BE2C (cell line): ENCODE results near the gene KANSL3.
"Not testable (repeated sequence)": the region's sequence is repeated elsewhere in the genome, so short reads cannot be mapped to it uniquely, and the experiment has no call there.

Source experiments
- DNase-seq: peaks from one replicate; pipeline ENCODE4 v3.0.0-alpha.2; 2020
- H3K27me3 ChIP-seq: fragments of 250-450 bp; sonication (Bioruptor Pico); 2 replicates; pipeline ENCODE4 v1.5.1; 2020; ENCODE audit warnings: mild to moderate bottlenecking
- H3K36me3 ChIP-seq: fragments of 250-450 bp; sonication (Bioruptor Pico); 2 replicates; pipeline ENCODE4 v1.5.1; 2020; ENCODE audit warnings: mild to moderate bottlenecking
- H3K4me1 ChIP-seq: fragments of 250-450 bp; sonication (Bioruptor Pico); 2 replicates; pipeline ENCODE4 v1.5.1; 2020
- H3K4me3 ChIP-seq: 2 replicates; pipeline ENCODE4 v1.5.1; 2011; ENCODE audit warnings: low read depth, low read length
- H3K9me3 ChIP-seq: fragments of 250-450 bp; sonication (Bioruptor Pico); 2 replicates; pipeline ENCODE4 v1.5.1; 2020
- CTCF ChIP-seq: IDR thresholded peaks from 2 replicates; pipeline ENCODE4 v1.5.1; 2012; ENCODE audit warnings: mild to moderate bottlenecking, low read depth, low read length

Gene KANSL3

GRCh38 chr2:96661324-96661723, 23.2 kb upstream of the KANSL3 start:
- H3K27me3 ChIP-seq, result no peaks in the 10 kb centered on the region
- TF ChIP-seq CTCF, result no peak
- H3K4me3 ChIP-seq, result no peak overlapping the region
- no peaks in the 10 kb centered on the region for H3K9me3 ChIP-seq
- H3K36me3 ChIP-seq, result no peaks in the 10 kb centered on the region
- H3K4me1 ChIP-seq, result no peaks in the 10 kb centered on the region
- no peak for DNase-seq

- no peak for TF ChIP-seq CTCF
- no peak for DNase-seq
- no peaks in the 10 kb centered on the region for H3K4me1 ChIP-seq
Measured at GRCh38 chr2:96656540-96656939, 18.4 kb upstream of the KANSL3 start.

GRCh38 chr2:96655526-96655925, 17.4 kb upstream of the KANSL3 start:
- no peaks in the 10 kb centered on the region for H3K36me3 ChIP-seq
- H3K27me3 ChIP-seq, result no peaks in the 10 kb centered on the region
- no peaks in the 10 kb centered on the region for H3K9me3 ChIP-seq
- no peak for TF ChIP-seq CTCF
- DNase-seq, result no peak
- no peaks in the 10 kb centered on the region for H3K4me1 ChIP-seq
- no peak overlapping the region for H3K4me3 ChIP-seq

More at GRCh38 chr2:96656540-96656939, 18.4 kb upstream of the KANSL3 start:
- no peak overlapping the region for H3K4me3 ChIP-seq
- no peaks in the 10 kb centered on the region for H3K36me3 ChIP-seq
- H3K27me3 ChIP-seq, result no peaks in the 10 kb centered on the region
- H3K9me3 ChIP-seq, result no peaks in the 10 kb centered on the region

GRCh38 chr2:96654791-96655190, 16.7 kb upstream of the KANSL3 start:
- not testable (repeated sequence) for H3K4me3 ChIP-seq

GRCh38 chr2:96651793-96652192, 13.7 kb upstream of the KANSL3 start:
- no peaks in the 10 kb centered on the region for H3K36me3 ChIP-seq
- DNase-seq, result no peak
- no peak overlapping the region for H3K4me3 ChIP-seq
- no peaks in the 10 kb centered on the region for H3K27me3 ChIP-seq
- H3K9me3 ChIP-seq, result no peaks in the 10 kb centered on the region
- TF ChIP-seq CTCF, result no peak
- H3K4me1 ChIP-seq, result no peaks in the 10 kb centered on the region

More at GRCh38 chr2:96654791-96655190, 16.7 kb upstream of the KANSL3 start:
- H3K4me1 ChIP-seq, H3K9me3 ChIP-seq, H3K36me3 ChIP-seq, H3K27me3 ChIP-seq, DNase-seq: not testable (repeated sequence)

- H3K36me3 ChIP-seq, result no peaks in the 10 kb centered on the region
- no peaks in the 10 kb centered on the region for H3K9me3 ChIP-seq
- H3K27me3 ChIP-seq, result no peaks in the 10 kb centered on the region
- no peak for TF ChIP-seq CTCF
- no peaks in the 10 kb centered on the region for H3K4me1 ChIP-seq
- no peak for DNase-seq
- H3K4me3 ChIP-seq, result no peak overlapping the region
Measured at GRCh38 chr2:96649342-96649741, 11.2 kb upstream of the KANSL3 start.

- H3K36me3 ChIP-seq, result no peaks in the 10 kb centered on the region
- H3K27me3 ChIP-seq, result no peaks in the 10 kb centered on the region
- H3K4me1 ChIP-seq, result no peaks in the 10 kb centered on the region
- no peak for TF ChIP-seq CTCF
- H3K4me3 ChIP-seq, result no peak overlapping the region
- no peaks in the 10 kb centered on the region for H3K9me3 ChIP-seq
- DNase-seq, result no peak
Measured at GRCh38 chr2:96648306-96648930, 10.3 kb upstream of the KANSL3 start.
